ENCODE results near the gene OIP5. TPM values are rescaled to one million over a fixed set of nuclear protein-coding genes. Genes with fewer than 3 reads are reported as not detected.

OIP5 gene
- total and polyA plus RNA-seq, 10 of the 15 experiments (the other 5 are each of a cell fraction or from before 2014, with no cell fraction given): 4.8 to 61.4 (median 22.1) TPM

DNA sequence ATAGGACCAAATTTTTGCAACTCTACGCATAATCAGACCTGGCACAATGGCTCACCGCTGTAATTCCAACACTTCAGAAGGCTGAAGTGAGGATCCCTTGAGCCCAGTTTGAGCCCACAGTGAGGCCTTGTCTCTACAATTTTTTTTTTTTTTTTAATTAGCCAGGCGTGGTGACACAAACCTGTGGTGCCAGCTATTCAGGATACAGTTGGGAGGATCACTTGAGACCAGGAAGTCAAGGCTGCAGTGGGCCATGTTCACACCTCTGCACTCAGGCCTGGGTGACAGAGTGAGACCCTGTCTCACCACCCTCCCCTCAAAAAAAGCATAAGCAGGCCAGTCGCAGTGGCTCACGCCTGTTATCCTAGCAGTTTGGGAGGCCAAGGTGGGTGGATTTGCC lies 24.7 kb downstream of the OIP5 start (continued):
- TF ChIP-seq REST (IDR thresholded peaks at IDR 0.05; ENCODE audit: low read depth, low read length): no peak

GRCh38 chr15:41304149-41304770 lies 28.1 kb downstream of the OIP5 start:
- H3K4me2 ChIP-seq (ENCODE audit: control insufficient read depth, insufficient read depth): no peak overlapping the region
- no peaks in the 10 kb centered on the region for H4K20me1 ChIP-seq (ENCODE audit: control insufficient read depth, insufficient read depth)
- intact Hi-C loops (cut with micrococcal nuclease; ENCODE audit: unreplicated experiment): no loop called here
- H3K36me3 ChIP-seq (ENCODE audit: control insufficient read depth in 2 of 2, insufficient read depth in 2 of 2, low read length in 1 of 2): peaks cover 2% of the 10 kb centered on the region in 2 experiments; a peak in 3 of 4 replicates
- H3K9me3 ChIP-seq (replicated peaks; ENCODE audit: control insufficient read depth, insufficient read depth, low read length): no peaks in the 10 kb centered on the region
- WGBS (ENCODE audit: insufficient coverage, insufficient replicate concordance, low lambda C conversion rate, missing lambda C conversion rate): 45% methylated on average over 3 of the region's 3 CpGs
- no peak for FAIRE-seq
- BruUV-seq (replicated peaks): TSS peak; percentile 13
- in situ Hi-C loops (cut with MboI): no loop called here
- H3K4me3 ChIP-seq: no peak overlapping the region
- no peak overlapping the region for H3K9ac ChIP-seq (ENCODE audit: control insufficient read depth, insufficient read depth, low read length)
- DNase-seq (ENCODE audit: low read depth, low spot score): no peak
- CTCF ChIA-PET: interaction anchor here (1.6 kb wide), 1 partner anchor 13 kb away, joined by 4 read pairs; no protein-coding TSS in a partner anchor
- POLR2A ChIA-PET: interaction anchor here (0.8 to 1.2 kb wide), 4 partner anchors 10 to 28 kb away, joined by 3 to 4 read pairs (median 3); partner anchors contain the start of genes NUSAP1 and OIP5
- no peak overlapping the region for H2AFZ ChIP-seq (ENCODE audit: control insufficient read depth, low read depth, low read length)
- SMC1A ChIA-PET (ENCODE audit: uncharacterized antibody, unreplicated experiment): interaction anchor here (0.5 to 1.9 kb wide), 6 partner anchors 12 to 129 kb away, joined by 3 to 6 read pairs (median 4); no protein-coding TSS in a partner anchor
- RAD21 ChIA-PET (ENCODE audit: unreplicated experiment): interaction anchor here (1.2 kb wide), 1 partner anchor 13 kb away, joined by 3 read pairs; no protein-coding TSS in a partner anchor
- H3K27ac ChIP-seq (ENCODE audit: control insufficient read depth, insufficient read depth): no peak overlapping the region; the same call in 1 of the 2 replicates
- H3K79me2 ChIP-seq (ENCODE audit: control insufficient read depth, insufficient read depth, low read length): no peaks in the 10 kb centered on the region
- peaks cover 10% of the 10 kb centered on the region for H3K4me1 ChIP-seq (ENCODE audit: control insufficient read depth, insufficient read depth, low read length)
- ATAC-seq: peak; percentile 55; the same call in 2 of the 3 replicates
- H3K27me3 ChIP-seq (replicated peaks in 1 of 2; ENCODE audit: control insufficient read depth in 2 of 2, insufficient read depth in 2 of 2, low read length in 1 of 2): no peaks in the 10 kb centered on the region
- TF ChIP-seq, protein P1, sequence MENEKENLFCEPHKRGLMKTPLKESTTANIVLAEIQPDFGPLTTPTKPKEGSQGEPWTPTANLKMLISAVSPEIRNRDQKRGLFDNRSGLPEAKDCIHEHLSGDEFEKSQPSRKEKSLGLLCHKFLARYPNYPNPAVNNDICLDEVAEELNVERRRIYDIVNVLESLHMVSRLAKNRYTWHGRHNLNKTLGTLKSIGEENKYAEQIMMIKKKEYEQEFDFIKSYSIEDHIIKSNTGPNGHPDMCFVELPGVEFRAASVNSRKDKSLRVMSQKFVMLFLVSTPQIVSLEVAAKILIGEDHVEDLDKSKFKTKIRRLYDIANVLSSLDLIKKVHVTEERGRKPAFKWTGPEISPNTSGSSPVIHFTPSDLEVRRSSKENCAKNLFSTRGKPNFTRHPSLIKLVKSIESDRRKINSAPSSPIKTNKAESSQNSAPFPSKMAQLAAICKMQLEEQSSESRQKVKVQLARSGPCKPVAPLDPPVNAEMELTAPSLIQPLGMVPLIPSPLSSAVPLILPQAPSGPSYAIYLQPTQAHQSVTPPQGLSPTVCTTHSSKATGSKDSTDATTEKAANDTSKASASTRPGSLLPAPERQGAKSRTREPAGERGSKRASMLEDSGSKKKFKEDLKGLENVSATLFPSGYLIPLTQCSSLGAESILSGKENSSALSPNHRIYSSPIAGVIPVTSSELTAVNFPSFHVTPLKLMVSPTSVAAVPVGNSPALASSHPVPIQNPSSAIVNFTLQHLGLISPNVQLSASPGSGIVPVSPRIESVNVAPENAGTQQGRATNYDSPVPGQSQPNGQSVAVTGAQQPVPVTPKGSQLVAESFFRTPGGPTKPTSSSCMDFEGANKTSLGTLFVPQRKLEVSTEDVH (IDR thresholded peaks at IDR 0.05; ENCODE audit: low read depth, partially characterized antibody): no peak
- TF ChIP-seq ZBTB11 (CRISPR knock-in tag; IDR thresholded peaks at IDR 0.05) (no peak), PRDM15 (CRISPR knock-in tag; IDR thresholded peaks at IDR 0.05) (no peak), SP1 (IDR thresholded peaks at IDR 0.05; ENCODE audit: low read depth, low read length) (no peak), IKZF1 (conservative IDR thresholded peaks at IDR 0.05) (no peak)
